Mesodermal cell (in vitro differentiated cells): ENCODE data around the gene BTNL3.
"Not testable (repeated sequence)": the region's sequence is repeated elsewhere in the genome, so short reads cannot be mapped to it uniquely, and the experiment has no call there.

Experiments used
- H3K27ac ChIP-seq: 2 replicates; pipeline ENCODE4 v1.7.0; 2013; ENCODE audit warnings: mild to moderate bottlenecking, low read depth, low read length, moderate library complexity; ENCODE audit not compliant: severe bottlenecking
- H3K36me3 ChIP-seq: 2 replicates; pipeline ENCODE4 v1.7.1; 2013; ENCODE audit warnings: mild to moderate bottlenecking, low read length, moderate library complexity; ENCODE audit not compliant: control insufficient read depth, insufficient read depth
- H3K4me1 ChIP-seq: one replicate; pipeline ENCODE4 v1.7.1; 2013; ENCODE audit warnings: mild to moderate bottlenecking, low read length; ENCODE audit not compliant: insufficient read depth, control insufficient read depth, poor library complexity, severe bottlenecking
- H3K4me3 ChIP-seq: 2 replicates; pipeline ENCODE4 v1.7.0; 2013; ENCODE audit warnings: low read length, control low read depth, mild to moderate bottlenecking; ENCODE audit not compliant: insufficient read depth, poor library complexity, severe bottlenecking; ENCODE audit errors: extremely low read depth
- H3K9me3 ChIP-seq: 2 replicates; pipeline ENCODE4 v1.7.1; 2013; ENCODE audit warnings: mild to moderate bottlenecking, low read length, moderate library complexity; ENCODE audit not compliant: control insufficient read depth
- WGBS, 2 experiments: methylation state at CpG; one replicate each; pipeline ENCODE4 v1.1.5; 2013; ENCODE audit warnings: missing lambda C conversion rate in 2 of 2; ENCODE audit not compliant: insufficient coverage in 2 of 2; 5-methylcytosine and 5-hydroxymethylcytosine counted together

BTNL3 gene

DNA sequence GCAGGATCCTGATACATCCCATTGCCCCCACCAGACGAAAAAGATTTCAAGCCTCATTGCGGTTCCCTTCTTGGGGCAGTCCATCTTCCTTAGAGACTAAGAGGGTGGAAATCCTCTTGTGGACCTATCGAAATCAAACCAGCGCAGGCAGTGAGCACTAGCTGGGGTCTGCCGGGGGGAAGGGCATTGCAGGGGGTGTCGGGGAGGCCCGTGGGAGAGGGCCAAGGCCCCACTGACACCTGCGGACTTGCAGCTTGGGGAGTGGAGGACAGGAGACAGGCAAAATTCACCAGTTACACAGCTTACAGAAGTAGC is 51.9 kb downstream of the BTNL3 start:
- Histone ChIP-seq H3K9me3 (peaks cover 7% of the 10 kb centered on the region), H3K4me3 (no peak overlapping the region), H3K4me1 (no peaks in the 10 kb centered on the region), H3K27ac (no peak overlapping the region), H3K36me3 (no peaks in the 10 kb centered on the region)
- 92 to 100% methylated on average over 2 to 6 of the region's 8 CpGs for WGBS, 2 experiments

- no peak overlapping the region for H3K27ac ChIP-seq
- H3K36me3 ChIP-seq = no peaks in the 10 kb centered on the region
- no peak overlapping the region for H3K4me3 ChIP-seq
- 68 to 72% methylated on average over 6 of the region's 6 CpGs for WGBS, 2 experiments
- H3K9me3 ChIP-seq = peaks cover 7% of the 10 kb centered on the region
- H3K4me1 ChIP-seq = no peaks in the 10 kb centered on the region
Measured at GRCh38 chr5:181041043-181041442, 52.4 kb downstream of the BTNL3 start.

- Histone ChIP-seq H3K36me3 (no peaks in the 10 kb centered on the region), H3K9me3 (peaks cover 7% of the 10 kb centered on the region), H3K27ac (no peak overlapping the region), H3K4me3 (no peak overlapping the region), H3K4me1 (no peaks in the 10 kb centered on the region)
- WGBS, 2 experiments = 69 to 74% methylated on average over 9 to 11 of the region's 15 CpGs
Measured at GRCh38 chr5:181042036-181042713, 53.5 kb downstream of the BTNL3 start.

- Histone ChIP-seq H3K36me3 (no peaks in the 10 kb centered on the region), H3K9me3 (peaks cover 7% of the 10 kb centered on the region), H3K4me1 (no peaks in the 10 kb centered on the region), H3K27ac (no peak overlapping the region), H3K4me3 (no peak overlapping the region)
- WGBS, 2 experiments = 86 to 93% methylated on average over 3 to 4 of the region's 11 CpGs
Measured at GRCh38 chr5:181042722-181043121, 54.1 kb downstream of the BTNL3 start.

- no peak overlapping the region for H3K27ac ChIP-seq
- WGBS, 2 experiments = 69 to 83% methylated on average over 8 to 9 of the region's 12 CpGs
- H3K4me3 ChIP-seq = no peak overlapping the region
- H3K9me3 ChIP-seq = peaks cover 7% of the 10 kb centered on the region
- no peaks in the 10 kb centered on the region for H3K4me1 ChIP-seq
- H3K36me3 ChIP-seq = no peaks in the 10 kb centered on the region
Measured at GRCh38 chr5:181043285-181044092, 54.8 kb downstream of the BTNL3 start.

- peaks cover 4% of the 10 kb centered on the region for H3K9me3 ChIP-seq
- H3K36me3 ChIP-seq = no peaks in the 10 kb centered on the region
- H3K4me3 ChIP-seq = no peak overlapping the region
- no peak overlapping the region for H3K27ac ChIP-seq
- 67 to 73% methylated on average over 9 to 10 of the region's 10 CpGs for WGBS, 2 experiments
- no peaks in the 10 kb centered on the region for H3K4me1 ChIP-seq
Measured at GRCh38 chr5:181044093-181044599, 55.5 kb downstream of the BTNL3 start.

DNA sequence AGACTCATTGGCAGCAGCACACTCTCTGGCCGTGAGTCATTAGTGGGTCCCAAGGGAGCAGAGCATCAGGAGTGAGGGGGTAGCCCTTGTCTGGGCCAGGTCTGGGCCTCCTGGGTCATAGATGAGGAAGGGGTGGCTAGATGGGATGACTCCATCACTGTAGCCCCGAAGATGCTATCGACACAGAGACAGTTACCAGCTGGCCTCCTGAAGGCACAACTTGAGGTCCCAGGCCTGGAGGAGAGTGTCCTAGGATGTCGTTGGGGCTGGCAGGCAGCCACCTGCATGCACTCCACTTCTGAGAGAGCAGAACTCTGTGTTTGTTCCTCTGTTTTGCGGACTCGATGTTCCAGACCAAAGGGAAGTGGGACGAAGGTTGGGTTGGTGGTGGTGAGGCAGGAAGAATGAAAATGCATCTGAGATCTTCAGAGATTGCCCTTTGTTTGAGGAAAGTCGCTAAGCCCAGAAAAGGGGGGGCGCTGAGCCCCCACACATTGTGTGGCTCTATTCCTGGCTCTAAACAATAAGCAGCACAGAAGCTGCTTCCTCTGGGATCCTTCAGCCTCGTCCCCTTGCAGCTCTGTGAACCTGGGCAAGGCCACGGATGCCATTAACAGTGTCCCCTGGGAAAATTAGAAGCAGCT is 56.1 kb downstream of the BTNL3 start:
- no peak overlapping the region for H3K27ac ChIP-seq
- 62 to 68% methylated on average over 10 to 11 of the region's 11 CpGs for WGBS, 2 experiments
- H3K9me3 ChIP-seq = peaks cover 4% of the 10 kb centered on the region
- no peak overlapping the region for H3K4me3 ChIP-seq
- no peaks in the 10 kb centered on the region for H3K4me1 ChIP-seq
- H3K36me3 ChIP-seq = no peaks in the 10 kb centered on the region

DNA sequence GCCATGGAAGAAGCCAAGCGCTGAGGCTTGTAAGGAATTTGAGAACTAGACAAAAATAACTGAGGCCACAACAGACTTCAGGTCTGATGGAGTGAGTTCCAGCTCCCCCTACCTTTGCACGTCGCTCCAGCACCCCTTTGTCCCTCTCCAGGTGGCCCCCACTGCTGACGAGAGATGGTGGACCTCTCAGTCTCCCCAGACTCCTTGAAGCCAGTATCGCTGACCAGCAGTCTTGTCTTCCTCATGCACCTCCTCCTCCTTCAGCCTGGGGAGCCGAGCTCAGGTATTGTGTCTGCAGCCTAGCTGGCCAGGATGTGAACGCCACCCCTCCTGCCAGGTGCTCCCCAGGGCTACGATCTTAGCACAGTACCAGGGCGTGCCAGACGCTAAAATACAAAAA is 56.7 kb downstream of the BTNL3 start:
- Histone ChIP-seq H3K36me3 (no peaks in the 10 kb centered on the region), H3K27ac (no peak overlapping the region), H3K9me3 (peaks cover 4% of the 10 kb centered on the region), H3K4me3 (no peak overlapping the region), H3K4me1 (no peaks in the 10 kb centered on the region)
- 67 to 68% methylated on average over 8 to 10 of the region's 10 CpGs for WGBS, 2 experiments

- no CpG with 5 or more reads among the region's 1 CpG for WGBS, 2 experiments
- H3K4me3 ChIP-seq, H3K4me1 ChIP-seq, H3K9me3 ChIP-seq, H3K27ac ChIP-seq, H3K36me3 ChIP-seq: not testable (repeated sequence)
Measured at GRCh38 chr5:181045857-181046256, 57.2 kb downstream of the BTNL3 start.

DNA sequence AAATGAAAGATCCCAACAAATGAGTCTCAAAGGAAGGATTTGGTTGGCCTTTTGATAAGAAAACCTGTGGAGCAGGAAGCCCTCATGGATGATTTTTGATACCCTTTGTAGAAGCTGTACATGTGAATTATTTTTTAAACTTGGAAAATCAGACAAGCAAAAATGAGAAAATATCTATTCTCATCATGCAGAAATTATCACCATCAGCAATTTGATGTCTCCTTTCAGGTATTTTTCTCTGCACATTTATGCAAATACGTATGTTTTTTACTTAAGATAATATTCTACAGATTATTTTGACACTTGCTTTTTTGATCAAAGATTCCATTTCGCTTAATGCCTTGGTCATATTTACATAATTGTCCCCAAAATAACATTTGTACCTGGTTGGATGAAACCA is 58.6 kb downstream of the BTNL3 start:
- peaks cover 4% of the 10 kb centered on the region for H3K9me3 ChIP-seq
- H3K4me3 ChIP-seq = no peak overlapping the region
- H3K36me3 ChIP-seq = no peaks in the 10 kb centered on the region
- H3K27ac ChIP-seq = no peak overlapping the region
- 40% methylated on average over 1 of the region's 2 CpGs; no CpG with 5 or more reads in 1 of the 2 experiments for WGBS, 2 experiments
- H3K4me1 ChIP-seq = no peaks in the 10 kb centered on the region
